A673 (cell line): ENCODE results near the gene NYNRIN.

Experiments used
- EZH2 ChIP-seq: fragments of 200-600 bp; sonication (generic); IDR thresholded peaks from 2 replicates; pipeline ENCODE4 v1.6.1; 2017; ENCODE audit warnings: borderline replicate concordance, low read depth, mild to moderate bottlenecking, mixed read lengths, antibody characterized with exemption, low read length; ENCODE audit not compliant: poor library complexity, severe bottlenecking
- TF ChIP-seq, protein P1 (sequence below): fragments of 300-800, 200-600 bp; sonication (generic); conservative IDR thresholded peaks from 2 replicates; pipeline ENCODE4 v1.5.1; 2017; ENCODE audit warnings: low read depth, mild to moderate bottlenecking, antibody characterized with exemption, low read length, moderate library complexity, mixed read lengths

DNA sequence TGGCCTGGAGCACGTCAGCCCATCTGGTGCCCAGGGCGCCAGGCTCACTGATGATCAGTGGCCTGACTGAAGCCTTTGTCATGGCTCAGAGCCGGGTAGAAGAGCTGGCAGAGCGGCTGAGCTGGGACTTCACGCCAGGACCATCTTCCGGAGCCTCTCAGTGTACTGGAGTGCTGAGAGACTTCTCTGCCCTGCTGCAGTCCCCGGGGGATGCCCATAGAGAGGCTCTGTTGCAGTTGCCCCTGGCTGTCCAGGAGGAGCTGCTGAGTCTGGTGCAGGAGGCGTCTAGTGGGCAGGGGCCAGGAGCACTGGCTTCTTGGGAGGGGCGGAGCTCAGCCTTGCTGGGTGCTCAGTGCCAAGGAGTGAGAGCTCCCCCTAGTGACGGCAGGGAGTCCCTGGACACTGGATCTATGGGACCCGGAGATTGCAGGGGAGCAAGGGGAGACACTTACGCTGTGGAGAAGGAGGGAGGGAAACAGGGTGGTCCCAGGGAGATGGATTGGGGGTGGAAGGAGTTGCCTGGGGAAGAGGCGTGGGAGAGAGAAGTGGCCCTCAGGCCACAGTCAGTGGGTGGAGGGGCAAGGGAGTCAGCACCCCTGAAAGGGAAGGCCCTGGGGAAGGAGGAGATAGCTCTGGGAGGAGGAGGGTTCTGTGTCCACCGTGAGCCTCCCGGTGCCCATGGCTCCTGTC is 32.9 kb downstream of the NYNRIN start:
- TF ChIP-seq, protein P1, sequence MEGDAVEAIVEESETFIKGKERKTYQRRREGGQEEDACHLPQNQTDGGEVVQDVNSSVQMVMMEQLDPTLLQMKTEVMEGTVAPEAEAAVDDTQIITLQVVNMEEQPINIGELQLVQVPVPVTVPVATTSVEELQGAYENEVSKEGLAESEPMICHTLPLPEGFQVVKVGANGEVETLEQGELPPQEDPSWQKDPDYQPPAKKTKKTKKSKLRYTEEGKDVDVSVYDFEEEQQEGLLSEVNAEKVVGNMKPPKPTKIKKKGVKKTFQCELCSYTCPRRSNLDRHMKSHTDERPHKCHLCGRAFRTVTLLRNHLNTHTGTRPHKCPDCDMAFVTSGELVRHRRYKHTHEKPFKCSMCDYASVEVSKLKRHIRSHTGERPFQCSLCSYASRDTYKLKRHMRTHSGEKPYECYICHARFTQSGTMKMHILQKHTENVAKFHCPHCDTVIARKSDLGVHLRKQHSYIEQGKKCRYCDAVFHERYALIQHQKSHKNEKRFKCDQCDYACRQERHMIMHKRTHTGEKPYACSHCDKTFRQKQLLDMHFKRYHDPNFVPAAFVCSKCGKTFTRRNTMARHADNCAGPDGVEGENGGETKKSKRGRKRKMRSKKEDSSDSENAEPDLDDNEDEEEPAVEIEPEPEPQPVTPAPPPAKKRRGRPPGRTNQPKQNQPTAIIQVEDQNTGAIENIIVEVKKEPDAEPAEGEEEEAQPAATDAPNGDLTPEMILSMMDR: peak; percentile 99
- TF ChIP-seq EZH2: no peak
